Measurements from ENCODE around the gene VPS37B. TPM values are rescaled to one million over a fixed set of nuclear protein-coding genes. Genes with fewer than 3 reads are reported as not detected.

Gene VPS37B
- total RNA-seq, 4 donors from 2014 or later, result 24.5 to 28.4 (median 25.8) TPM

DNA sequence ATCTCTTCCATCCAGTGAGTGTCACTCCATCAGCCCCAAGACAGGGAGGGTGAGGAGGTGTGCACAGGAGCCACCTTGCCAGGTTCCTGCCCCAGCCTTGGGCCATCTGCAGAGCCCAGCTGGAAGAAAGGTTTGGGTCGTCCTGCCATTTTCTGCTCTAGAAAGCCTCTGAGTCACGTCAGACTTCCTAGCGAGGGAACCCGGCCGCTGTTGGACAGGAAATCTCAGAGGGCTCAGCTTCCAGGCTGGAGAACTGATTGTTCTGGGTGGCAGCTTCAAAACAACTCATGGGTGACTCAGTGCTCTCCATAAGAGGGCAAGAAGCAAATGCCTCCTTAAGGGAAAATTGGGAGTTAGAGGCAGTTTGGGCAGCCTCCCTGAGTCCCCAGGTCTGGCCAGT, 44.1 kb downstream of the VPS37B start:
- H3K4me1 ChIP-seq, result peaks cover 0 to 35% (median 12%) of the 10 kb centered on the region in 4 donors
- DNase-seq (ENCODE audit: low spot score in 2 of 2), result no peak
- WGBS, 2 donors, result 38 to 76% methylated on average over 5 of the region's 5 CpGs
- no peaks in the 10 kb centered on the region for H3K36me3 ChIP-seq
- H3K4me3 ChIP-seq, result no peak overlapping the region
- H3K9me3 ChIP-seq, result no peaks in the 10 kb centered on the region
- H3K27me3 ChIP-seq, result no peaks in the 10 kb centered on the region
- peak overlapping the region in 3 of 4 donors; percentile 64 to 77 (median 68) for H3K27ac ChIP-seq
- TF ChIP-seq CTCF (IDR thresholded peaks at IDR 0.05) (no peak), EP300 (IDR thresholded peaks at IDR 0.05) (peak in 1 of 2 donors; percentile 44)

DNA sequence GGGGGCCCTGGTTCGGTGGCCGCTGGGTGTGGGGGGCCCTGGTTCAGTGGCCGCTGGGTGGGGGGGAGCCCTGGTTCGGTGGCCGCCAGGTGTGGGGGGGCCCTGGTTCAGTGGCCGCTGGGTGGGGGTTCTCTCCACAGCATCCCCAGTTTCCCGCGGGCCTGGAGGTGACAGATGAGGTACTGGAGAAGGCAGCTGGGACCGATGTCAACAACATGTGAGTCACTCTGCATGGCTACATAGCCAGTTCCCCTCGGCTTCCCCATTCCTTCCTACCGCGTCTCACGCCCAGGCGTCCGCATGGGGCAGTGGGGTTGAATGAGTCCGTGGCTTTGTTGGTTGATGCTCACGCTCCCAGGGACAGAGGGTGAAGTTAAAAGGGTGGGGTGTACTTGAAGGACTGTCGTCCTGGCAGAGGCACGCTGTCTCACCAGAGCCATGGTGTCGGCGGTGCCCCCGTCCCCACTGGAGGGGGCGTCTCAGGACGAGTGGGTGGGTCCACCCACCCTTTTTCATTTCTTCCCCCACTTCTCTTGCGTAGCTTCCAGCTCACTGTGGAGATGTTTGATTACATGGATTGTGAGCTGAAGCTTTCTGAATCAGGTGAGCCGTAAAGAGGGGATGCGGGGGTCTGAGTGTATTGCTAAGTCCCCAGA, 45.1 kb downstream of the VPS37B start:
- no peaks in the 10 kb centered on the region for H3K27me3 ChIP-seq
- H3K4me1 ChIP-seq, result peaks cover 0 to 35% (median 12%) of the 10 kb centered on the region in 4 donors
- WGBS, 2 donors, result 71 to 79% methylated on average over 20 to 27 of the region's 27 CpGs
- H3K36me3 ChIP-seq, result no peaks in the 10 kb centered on the region
- H3K9me3 ChIP-seq, result no peaks in the 10 kb centered on the region
- TF ChIP-seq EP300 (IDR thresholded peaks at IDR 0.05) (no peak), POLR2A (IDR thresholded peaks at IDR 0.05) (no peak), CTCF (IDR thresholded peaks at IDR 0.05) (no peak)
- no peak for DNase-seq (ENCODE audit: low spot score in 2 of 2)
- H3K4me3 ChIP-seq, result no peak overlapping the region
- H3K27ac ChIP-seq, result peak overlapping the region in 2 of 4 donors; percentile 68 to 77

- no peak overlapping the region for H3K4me3 ChIP-seq
- no peak for DNase-seq (ENCODE audit: low spot score in 2 of 2)
- H3K9me3 ChIP-seq, result no peaks in the 10 kb centered on the region
- WGBS, 2 donors, result 98% methylated on average over 7 to 9 of the region's 14 CpGs
- no peak for TF ChIP-seq POLR2A (IDR thresholded peaks at IDR 0.05)
- TF ChIP-seq EP300 (IDR thresholded peaks at IDR 0.05), result no peak
- TF ChIP-seq CTCF (IDR thresholded peaks at IDR 0.05), result no peak
- H3K4me1 ChIP-seq, result peaks cover 0 to 40% (median 13%) of the 10 kb centered on the region in 4 donors
- H3K27ac ChIP-seq, result no peak overlapping the region
- H3K36me3 ChIP-seq, result no peaks in the 10 kb centered on the region
- no peaks in the 10 kb centered on the region for H3K27me3 ChIP-seq
Measured at GRCh38 chr12:122850048-122850445, 45.9 kb downstream of the VPS37B start.

- no peaks in the 10 kb centered on the region for H3K27me3 ChIP-seq
- H3K4me3 ChIP-seq, result no peak overlapping the region
- DNase-seq (ENCODE audit: low spot score in 2 of 2), result no peak
- no peaks in the 10 kb centered on the region for H3K9me3 ChIP-seq
- 76 to 92% methylated on average over 18 to 26 of the region's 26 CpGs for WGBS, 2 donors
- no peak overlapping the region for H3K27ac ChIP-seq
- H3K4me1 ChIP-seq, result peaks cover 0 to 45% (median 15%) of the 10 kb centered on the region in 4 donors
- no peaks in the 10 kb centered on the region for H3K36me3 ChIP-seq
- TF ChIP-seq POLR2A (IDR thresholded peaks at IDR 0.05), result no peak
Measured at GRCh38 chr12:122849352-122850047, 46.4 kb downstream of the VPS37B start.

DNA sequence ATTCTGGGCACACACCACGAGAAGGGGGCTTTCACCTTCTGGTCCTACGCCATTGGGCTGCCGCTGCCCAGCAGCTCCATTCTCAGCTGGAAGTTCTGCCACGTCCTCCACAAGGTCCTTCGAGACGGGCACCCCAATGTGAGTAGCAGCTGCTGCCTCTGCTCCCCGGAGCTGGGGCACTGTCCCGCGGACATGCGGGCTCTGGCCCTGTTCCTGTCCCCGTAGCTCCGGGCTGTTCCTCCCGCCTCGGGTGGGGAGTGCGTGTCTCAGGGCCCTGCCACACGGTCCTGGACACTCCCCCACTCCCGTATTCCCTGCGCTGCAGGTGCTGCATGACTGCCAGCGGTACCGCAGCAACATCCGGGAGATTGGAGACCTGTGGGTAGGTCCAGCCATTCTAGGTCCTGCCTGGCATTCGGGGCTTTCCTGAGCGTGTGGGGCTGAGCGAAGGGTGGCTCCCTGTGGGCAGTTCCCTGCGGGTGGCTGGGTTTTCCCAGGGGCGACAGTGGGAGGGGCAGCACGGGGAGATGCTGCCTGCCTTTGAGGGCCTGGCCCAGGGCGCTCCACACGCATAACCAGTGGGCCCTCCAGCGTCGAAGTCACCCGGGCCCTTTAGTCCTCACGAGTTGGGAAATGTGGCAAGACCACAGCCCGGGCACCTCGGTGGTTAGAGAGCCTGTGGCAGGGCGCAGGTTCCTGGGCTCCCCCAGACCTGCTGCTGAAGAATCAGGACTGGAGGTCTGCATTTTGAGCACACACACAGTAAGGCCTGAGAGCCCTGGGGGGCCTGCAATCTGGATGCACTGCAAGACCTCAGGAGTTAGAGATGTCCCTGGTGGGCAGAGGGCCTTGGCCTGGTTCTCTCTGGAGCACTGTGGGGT, 47.2 kb downstream of the VPS37B start:
- peaks cover 0 to 47% (median 16%) of the 10 kb centered on the region in 4 donors for H3K4me1 ChIP-seq
- no peak for DNase-seq (ENCODE audit: low spot score in 2 of 2)
- H3K4me3 ChIP-seq, result no peak overlapping the region
- H3K27me3 ChIP-seq, result no peaks in the 10 kb centered on the region
- no peak overlapping the region for H3K27ac ChIP-seq
- TF ChIP-seq POLR2A (IDR thresholded peaks at IDR 0.05) (no peak), EP300 (IDR thresholded peaks at IDR 0.05) (no peak), CTCF (IDR thresholded peaks at IDR 0.05) (no peak)
- WGBS, 2 donors, result 85 to 88% methylated on average over 28 to 33 of the region's 36 CpGs
- H3K9me3 ChIP-seq, result no peaks in the 10 kb centered on the region
- H3K36me3 ChIP-seq, result no peaks in the 10 kb centered on the region
